CD8-positive, alpha-beta memory T cell (primary cell): ENCODE results near the gene ZFR. TPM values are rescaled to one million over a fixed set of nuclear protein-coding genes. Genes with fewer than 3 reads are reported as not detected.
"Not testable (repeated sequence)": the region's sequence is repeated elsewhere in the genome, so short reads cannot be mapped to it uniquely, and the experiment has no call there.

Experiments used
- CTCF ChIA-PET: fragments of 350-600 bp; sonication (Branson Sonifier 250); formaldehyde crosslinking; loops from one replicate; lab custom pipeline; 2021; ENCODE audit warnings: antibody characterized with exemption; lab: Charles Lee
- POLR2A ChIA-PET: fragments of 350-600 bp; sonication (Branson Sonifier 250); formaldehyde crosslinking; loops from one replicate; lab custom pipeline; 2021; ENCODE audit warnings: antibody characterized with exemption; lab: Charles Lee
- DNase-seq, 5 donors: peaks; one replicate each; pipeline versions ENCODE4 v3.0.0 to v3.0.0-alpha.2; 2020 to 2022; ENCODE audit warnings: mixed read lengths in 1 of 5
- H3K27ac ChIP-seq: one replicate; pipeline ENCODE4 v1.7.0; 2013; ENCODE audit warnings: low read depth, mild to moderate bottlenecking, low read length, moderate library complexity
- H3K27me3 ChIP-seq: 2 replicates; pipeline ENCODE4 v1.7.0; 2013; ENCODE audit warnings: low read length, mild to moderate bottlenecking; ENCODE audit not compliant: insufficient read depth, poor library complexity, severe bottlenecking
- H3K36me3 ChIP-seq: 2 replicates; pipeline ENCODE4 v1.7.0; 2013; ENCODE audit warnings: mild to moderate bottlenecking, low read length, moderate library complexity; ENCODE audit not compliant: insufficient read depth
- H3K4me1 ChIP-seq: 2 replicates; pipeline ENCODE4 v1.7.0; 2013; ENCODE audit warnings: mild to moderate bottlenecking, low read length, moderate library complexity; ENCODE audit not compliant: insufficient read depth
- H3K4me3 ChIP-seq: 2 replicates; pipeline ENCODE4 v1.7.0; 2013; ENCODE audit warnings: mild to moderate bottlenecking, low read length
- H3K9me3 ChIP-seq: 2 replicates; pipeline ENCODE4 v1.7.0; 2013; ENCODE audit warnings: mild to moderate bottlenecking, low read length
- H3K27ac Mint-ChIP-seq, 8 donors: one replicate each; pipeline ENCODE4 v1.8.0; 2020 to 2021; ENCODE audit warnings: mixed read lengths in 8 of 8, mild to moderate bottlenecking in 6 of 8, inconsistent platforms in 3 of 8, moderate library complexity in 3 of 8
- H3K27me3 Mint-ChIP-seq, 2 donors: one replicate each; pipeline ENCODE4 v1.8.0; 2020 to 2021; ENCODE audit warnings: mixed read lengths in 2 of 2, mild to moderate bottlenecking in 1 of 2, moderate library complexity in 1 of 2
- H3K36me3 Mint-ChIP-seq, 3 donors: one replicate each; pipeline ENCODE4 v1.8.0; 2020 to 2021; ENCODE audit warnings: mixed read lengths in 3 of 3, inconsistent platforms in 1 of 3, mild to moderate bottlenecking in 1 of 3
- H3K4me1 Mint-ChIP-seq, 3 donors: one replicate each; pipeline ENCODE4 v1.8.0; 2020 to 2021; ENCODE audit warnings: mixed read lengths in 3 of 3, inconsistent platforms in 1 of 3, mild to moderate bottlenecking in 1 of 3
- H3K4me3 Mint-ChIP-seq, 7 donors: one replicate each; pipeline ENCODE4 v1.8.0; 2020 to 2021; ENCODE audit warnings: mixed read lengths in 7 of 7, mild to moderate bottlenecking in 6 of 7, moderate library complexity in 4 of 7, inconsistent platforms in 2 of 7
- H3K9me3 Mint-ChIP-seq, 5 donors: one replicate each; pipeline ENCODE4 v1.8.0; 2020 to 2022; ENCODE audit warnings: mixed read lengths in 5 of 5, mild to moderate bottlenecking in 3 of 5, moderate library complexity in 2 of 5, inconsistent platforms in 1 of 5
- polyA plus RNA-seq: library from polyadenylated mRNA; unstranded; fragments of 300-500 nt; fragmentation: Illumina TruSeq; gene quantifications from one replicate; pipeline ENCODE4 v1.2.3, GENCODE V29; 2021
- total RNA-seq, 2 experiments: library from RNA; stranded (reverse); gene quantifications; one replicate each; pipeline ENCODE4 v1.2.3, GENCODE V29; 2021

ZFR gene
- total and polyA plus RNA-seq, 3 experiments from 2014 or later: 83.4 to 88.3 (median 87.5) TPM

GRCh38 chr5:32325062-32325461, 119.5 kb downstream of the ZFR start:
- DNase-seq: no peak
- no peak overlapping the region for H3K4me3 Mint-ChIP-seq
- Histone ChIP-seq H3K4me3 (no peak overlapping the region), H3K9me3 (no peaks in the 10 kb centered on the region), H3K4me1 (no peaks in the 10 kb centered on the region), H3K27ac (no peak overlapping the region), H3K36me3 (no peaks in the 10 kb centered on the region), H3K27me3 (no peaks in the 10 kb centered on the region)
- peaks cover 6% of the 10 kb centered on the region in 5 donors for H3K9me3 Mint-ChIP-seq
- H3K4me1 Mint-ChIP-seq: peaks cover 0 to 2% (median 2%) of the 10 kb centered on the region in 3 donors
- no peak overlapping the region for H3K27ac Mint-ChIP-seq
- H3K36me3 Mint-ChIP-seq: peaks cover 0 to 6% (median 0%) of the 10 kb centered on the region in 3 donors
- CTCF ChIA-PET: no interaction called here
- POLR2A ChIA-PET: no interaction called here
- H3K27me3 Mint-ChIP-seq: no peaks in the 10 kb centered on the region

- H3K9me3 Mint-ChIP-seq: peaks cover 6% of the 10 kb centered on the region in 5 donors
- POLR2A ChIA-PET: no interaction called here
- Histone ChIP-seq H3K27me3 (no peaks in the 10 kb centered on the region), H3K36me3 (no peaks in the 10 kb centered on the region), H3K9me3 (no peaks in the 10 kb centered on the region), H3K4me1 (no peaks in the 10 kb centered on the region), H3K4me3 (no peak overlapping the region), H3K27ac (no peak overlapping the region)
- no peak for DNase-seq
- no peaks in the 10 kb centered on the region for H3K4me1 Mint-ChIP-seq
- CTCF ChIA-PET: no interaction called here
- no peaks in the 10 kb centered on the region for H3K27me3 Mint-ChIP-seq
- H3K4me3 Mint-ChIP-seq: no peak overlapping the region
- H3K27ac Mint-ChIP-seq: no peak overlapping the region
- peaks cover 0 to 6% (median 0%) of the 10 kb centered on the region in 3 donors for H3K36me3 Mint-ChIP-seq
Measured at GRCh38 chr5:32323741-32324140, 120.8 kb downstream of the ZFR start.

- Histone ChIP-seq H3K4me1 (no peaks in the 10 kb centered on the region), H3K9me3 (no peaks in the 10 kb centered on the region), H3K36me3 (no peaks in the 10 kb centered on the region), H3K4me3 (no peak overlapping the region), H3K27me3 (no peaks in the 10 kb centered on the region), H3K27ac (no peak overlapping the region)
- Mint-ChIP-seq H3K9me3 (peaks cover 6% of the 10 kb centered on the region in 5 donors), H3K27ac (no peak overlapping the region), H3K27me3 (no peaks in the 10 kb centered on the region), H3K36me3 (peaks cover 0 to 6% (median 0%) of the 10 kb centered on the region in 3 donors), H3K4me3 (no peak overlapping the region), H3K4me1 (no peaks in the 10 kb centered on the region)
- no peak for DNase-seq
- ChIA-PET CTCF (no interaction called here), POLR2A (no interaction called here)
Measured at GRCh38 chr5:32322882-32323281, 121.7 kb downstream of the ZFR start.

DNA sequence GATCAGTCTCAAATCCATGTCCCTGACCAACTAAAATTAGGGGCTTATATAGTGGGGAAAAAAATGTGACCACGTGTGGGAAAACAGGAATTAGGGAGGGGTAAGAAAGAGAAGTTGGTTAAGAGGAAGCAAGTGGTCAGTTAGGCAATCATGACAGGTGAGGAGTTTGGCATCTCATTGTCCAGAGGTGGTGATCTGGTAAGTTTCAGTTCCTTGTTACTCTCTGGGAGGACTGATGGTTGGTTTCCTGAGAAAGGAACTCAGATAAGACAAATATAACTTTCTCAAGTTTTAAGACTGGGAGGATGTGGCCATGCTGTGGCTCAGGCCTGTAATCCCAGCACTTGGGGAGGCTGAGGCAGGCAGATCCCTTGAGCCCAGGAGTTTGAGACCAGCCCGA, 122.8 kb downstream of the ZFR start:
- CTCF ChIA-PET, H3K4me1 Mint-ChIP-seq, DNase-seq, H3K4me1 ChIP-seq, H3K27me3 Mint-ChIP-seq, H3K9me3 ChIP-seq, H3K36me3 ChIP-seq, H3K36me3 Mint-ChIP-seq, H3K9me3 Mint-ChIP-seq, H3K27me3 ChIP-seq, H3K27ac ChIP-seq, H3K4me3 Mint-ChIP-seq, H3K4me3 ChIP-seq, H3K27ac Mint-ChIP-seq, POLR2A ChIA-PET: not testable (repeated sequence)

GRCh38 chr5:32320576-32320975, 124.0 kb downstream of the ZFR start:
- ChIA-PET CTCF (interaction anchor here (1.0 to 1.1 kb wide), 2 partner anchors 9 to 88 kb away, joined by 3 to 5 read pairs; no protein-coding TSS in a partner anchor), POLR2A (interaction anchor here (0.6 kb wide), 1 partner anchor 17 kb away, joined by 4 read pairs; no protein-coding TSS in a partner anchor)
- Mint-ChIP-seq H3K9me3 (peaks cover 6% of the 10 kb centered on the region in 5 donors), H3K27me3 (no peaks in the 10 kb centered on the region), H3K27ac (no peak overlapping the region), H3K4me1 (no peaks in the 10 kb centered on the region), H3K4me3 (no peak overlapping the region), H3K36me3 (peaks cover 0 to 6% (median 0%) of the 10 kb centered on the region in 3 donors)
- no peaks in the 10 kb centered on the region for H3K36me3 ChIP-seq
- no peaks in the 10 kb centered on the region for H3K27me3 ChIP-seq
- DNase-seq: no peak
- H3K9me3 ChIP-seq: no peaks in the 10 kb centered on the region
- no peaks in the 10 kb centered on the region for H3K4me1 ChIP-seq
- no peak overlapping the region for H3K27ac ChIP-seq
- H3K4me3 ChIP-seq: no peak overlapping the region

DNA sequence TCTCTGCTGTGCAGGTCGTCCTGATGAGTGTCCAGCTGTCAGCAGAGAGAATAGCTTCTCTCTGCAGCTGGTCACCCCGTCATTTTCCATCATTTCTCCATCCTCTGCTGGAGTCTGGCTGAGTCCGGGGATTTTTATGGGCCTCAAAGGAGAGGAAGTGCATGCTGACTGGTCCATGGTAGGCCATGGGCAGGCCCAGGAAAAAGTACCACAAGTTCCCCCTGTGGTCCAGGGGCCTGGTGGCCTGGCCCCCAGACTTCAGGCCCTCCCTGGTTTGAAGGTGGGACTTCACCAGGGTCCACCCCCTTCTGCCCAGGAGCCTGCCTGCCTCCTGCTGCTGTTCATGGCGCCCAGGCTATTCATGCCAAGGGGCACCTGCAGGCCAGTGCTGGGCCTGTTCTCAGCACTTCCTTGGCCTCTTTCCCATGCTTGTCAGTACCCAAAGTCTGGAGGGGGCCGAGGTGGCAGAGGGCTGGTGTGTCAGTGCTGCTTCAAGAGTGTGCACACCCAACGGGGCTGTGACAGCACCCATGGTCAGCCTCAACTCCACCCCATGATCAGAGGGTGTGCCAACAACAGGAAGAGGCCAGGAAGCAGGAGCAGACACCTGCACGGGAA, 124.5 kb downstream of the ZFR start:
- Mint-ChIP-seq H3K27ac (no peak overlapping the region), H3K4me3 (no peak overlapping the region), H3K36me3 (peaks cover 0 to 6% (median 0%) of the 10 kb centered on the region in 3 donors), H3K4me1 (no peaks in the 10 kb centered on the region), H3K27me3 (no peaks in the 10 kb centered on the region), H3K9me3 (peaks cover 6% of the 10 kb centered on the region in 5 donors)
- Histone ChIP-seq H3K4me1 (no peaks in the 10 kb centered on the region), H3K4me3 (no peak overlapping the region), H3K9me3 (no peaks in the 10 kb centered on the region), H3K27me3 (no peaks in the 10 kb centered on the region), H3K36me3 (no peaks in the 10 kb centered on the region), H3K27ac (no peak overlapping the region)
- POLR2A ChIA-PET: no interaction called here
- CTCF ChIA-PET: interaction anchor here (0.9 to 2.1 kb wide), 2 partner anchors 9 to 88 kb away, joined by 3 to 11 read pairs; no protein-coding TSS in a partner anchor
- DNase-seq: no peak

DNA sequence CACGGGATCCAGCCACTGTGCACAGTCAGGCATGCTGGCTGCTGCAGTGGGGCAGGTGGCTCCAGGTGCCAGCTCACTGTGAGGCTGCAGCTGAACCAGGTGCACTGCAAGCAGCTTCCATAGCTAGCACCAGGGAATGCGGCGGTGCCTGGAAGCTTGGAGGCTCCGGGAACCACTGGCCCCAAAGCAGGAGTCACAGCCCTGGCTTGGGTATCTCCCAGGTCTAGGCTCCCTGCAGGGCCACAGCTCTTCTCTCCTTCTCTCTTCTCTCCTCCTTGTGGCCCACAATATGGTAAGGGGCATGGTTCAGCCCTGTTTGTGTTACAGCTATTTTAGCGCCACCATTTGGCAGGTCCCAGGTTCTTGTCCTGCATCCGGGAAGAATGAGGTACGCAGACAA, 125.1 kb downstream of the ZFR start:
- no peaks in the 10 kb centered on the region for H3K27me3 ChIP-seq
- Mint-ChIP-seq H3K27ac (no peak overlapping the region), H3K27me3 (no peaks in the 10 kb centered on the region), H3K4me1 (peaks cover 0 to 4% (median 0%) of the 10 kb centered on the region in 3 donors), H3K36me3 (peaks cover 0 to 6% (median 0%) of the 10 kb centered on the region in 3 donors), H3K4me3 (no peak overlapping the region), H3K9me3 (peaks cover 6% of the 10 kb centered on the region in 5 donors)
- H3K4me3 ChIP-seq: no peak overlapping the region
- no peak for DNase-seq
- no peaks in the 10 kb centered on the region for H3K4me1 ChIP-seq
- no peak overlapping the region for H3K27ac ChIP-seq
- H3K36me3 ChIP-seq: no peaks in the 10 kb centered on the region
- H3K9me3 ChIP-seq: no peaks in the 10 kb centered on the region
- POLR2A ChIA-PET: no interaction called here
- CTCF ChIA-PET: interaction anchor here (0.9 to 2.1 kb wide), 2 partner anchors 10 to 87 kb away, joined by 3 to 11 read pairs; no protein-coding TSS in a partner anchor

GRCh38 chr5:32317041-32317440, 127.5 kb downstream of the ZFR start:
- ChIA-PET CTCF (no interaction called here), POLR2A (no interaction called here)
- H3K27ac ChIP-seq: no peak overlapping the region
- H3K27me3 ChIP-seq: no peaks in the 10 kb centered on the region
- H3K27me3 Mint-ChIP-seq: peaks cover 0 to 2% of the 10 kb centered on the region in 2 donors
- peak overlapping the region in 1 of 7 donors; percentile 20 for H3K4me3 Mint-ChIP-seq
- H3K9me3 ChIP-seq: no peaks in the 10 kb centered on the region
- no peak for DNase-seq
- peaks cover 0 to 6% (median 6%) of the 10 kb centered on the region in 3 donors for H3K36me3 Mint-ChIP-seq
- H3K4me1 ChIP-seq: no peaks in the 10 kb centered on the region
- peak overlapping the region in 1 of 8 donors; percentile 21 for H3K27ac Mint-ChIP-seq
- no peak overlapping the region for H3K4me3 ChIP-seq
- H3K9me3 Mint-ChIP-seq: peaks cover 6% of the 10 kb centered on the region in 5 donors
- no peaks in the 10 kb centered on the region for H3K36me3 ChIP-seq
- H3K4me1 Mint-ChIP-seq: peaks cover 4 to 11% (median 5%) of the 10 kb centered on the region in 3 donors
